HG03521 (cell line): Measurements from ENCODE around the gene NSUN6.
A peak's percentile ranks its signal among the peaks of the same experiment; 100 is the strongest.

ENCODE experiments used
- ATAC-seq: cut with Tn5 transposase; IDR thresholded peaks from one replicate; pipeline ENCODE4 v1.9.1; 2021; ENCODE audit warnings: mild to moderate bottlenecking, moderate library complexity; ENCODE audit not compliant: unreplicated experiment

Gene NSUN6

DNA sequence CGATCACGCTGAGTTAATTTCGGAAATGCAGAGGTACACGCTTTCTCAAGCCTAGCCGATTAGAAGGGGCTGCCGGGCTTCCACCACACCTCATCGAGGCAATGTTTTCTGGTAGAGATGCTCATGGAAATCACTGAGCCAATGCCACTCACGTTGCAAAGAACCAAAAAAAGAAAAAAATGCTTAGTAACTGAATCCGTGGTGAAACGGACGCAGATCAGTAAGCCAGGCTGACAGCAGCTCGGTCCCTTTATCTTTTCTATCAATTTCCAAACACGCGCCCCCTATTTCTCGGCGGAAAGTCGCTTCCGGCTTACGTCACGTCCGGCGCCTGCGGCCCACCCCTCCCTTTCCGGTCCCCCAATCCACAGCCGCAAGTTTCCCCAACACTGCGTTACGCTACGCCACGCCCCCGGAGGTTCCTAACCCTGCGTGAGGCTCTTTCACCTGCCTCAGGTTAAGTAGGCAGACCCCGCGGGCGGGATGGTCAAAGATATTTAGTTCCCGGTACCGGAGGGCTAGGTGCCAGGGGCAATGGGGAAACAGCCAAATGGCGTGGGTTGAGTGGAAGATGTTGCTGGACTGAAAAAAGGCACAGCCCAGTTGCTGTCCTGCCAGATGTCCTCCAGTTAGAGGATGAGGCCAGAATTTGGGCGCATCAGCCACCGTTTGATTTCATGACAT, at the start of gene NSUN6:
Gene NSUN6 (minus strand): TSS at position 264 of the 684 bp plus-strand sequence. CDS start 384 bp downstream, outside the sequence.
- peak; percentile 99 for ATAC-seq

- ATAC-seq = no peak
Observed at GRCh38 chr10:18699849-18700840, 48.8 kb upstream of the NSUN6 start.

GRCh38 chr10:18690541-18690940, 39.2 kb upstream of the NSUN6 start:
- ATAC-seq = no peak

DNA sequence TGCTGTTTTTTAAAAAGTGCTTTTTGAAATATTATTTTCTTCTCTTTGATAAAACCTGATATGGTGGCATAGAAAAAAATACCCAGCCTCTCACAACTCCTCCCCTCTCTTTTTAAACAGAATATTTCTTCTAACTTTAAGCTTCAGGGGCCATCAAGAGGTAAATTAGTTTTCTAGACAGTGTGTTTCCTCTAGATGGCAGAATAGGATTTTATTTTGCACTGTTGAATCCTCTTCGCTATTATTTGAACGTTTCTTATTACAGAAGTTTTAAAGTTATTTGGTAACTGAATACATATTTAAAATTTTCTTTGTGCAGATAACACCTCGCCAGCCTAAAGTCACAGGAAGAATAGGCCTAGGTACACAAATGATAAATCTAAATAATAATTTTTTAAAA, 38.1 kb upstream of the NSUN6 start:
- no peak for ATAC-seq

DNA sequence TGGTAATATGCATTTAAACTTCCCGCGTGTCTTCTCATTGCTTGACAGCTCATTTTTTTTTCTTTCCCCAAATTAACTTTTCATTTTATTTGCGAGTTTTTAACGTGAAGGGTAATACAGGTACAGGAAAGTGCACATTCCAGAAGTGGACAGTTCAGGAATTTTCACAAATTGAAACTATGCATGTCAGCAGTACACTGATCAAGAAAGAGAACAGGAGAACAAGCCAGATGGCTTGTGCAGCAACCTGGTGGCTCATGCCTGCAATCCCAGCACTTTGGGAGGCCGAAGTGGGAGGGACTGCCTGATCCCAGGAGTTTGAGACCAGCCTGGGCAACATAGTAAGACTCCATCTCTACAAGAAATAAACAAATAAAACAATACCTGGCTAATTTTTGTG, 36.3 kb upstream of the NSUN6 start:
- ATAC-seq = no peak

DNA sequence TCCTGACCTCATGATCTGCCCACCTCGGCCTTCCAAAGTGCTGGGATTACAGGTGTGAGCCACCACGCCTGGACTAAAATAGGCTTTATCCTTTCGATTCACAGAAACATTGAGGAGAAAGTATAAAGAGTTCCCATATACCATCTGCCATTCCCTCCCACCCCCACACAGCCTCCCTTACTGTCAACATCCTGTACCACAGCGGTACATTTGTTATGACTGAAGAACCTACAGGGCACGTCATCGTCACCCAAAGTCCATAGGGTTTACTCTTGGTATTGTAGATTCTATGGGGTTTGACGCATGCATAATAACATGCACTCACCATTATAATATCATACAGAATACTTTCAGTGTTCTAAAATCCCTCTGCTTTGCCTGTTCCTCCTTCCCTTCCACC, 35.8 kb upstream of the NSUN6 start:
- no peak for ATAC-seq

DNA sequence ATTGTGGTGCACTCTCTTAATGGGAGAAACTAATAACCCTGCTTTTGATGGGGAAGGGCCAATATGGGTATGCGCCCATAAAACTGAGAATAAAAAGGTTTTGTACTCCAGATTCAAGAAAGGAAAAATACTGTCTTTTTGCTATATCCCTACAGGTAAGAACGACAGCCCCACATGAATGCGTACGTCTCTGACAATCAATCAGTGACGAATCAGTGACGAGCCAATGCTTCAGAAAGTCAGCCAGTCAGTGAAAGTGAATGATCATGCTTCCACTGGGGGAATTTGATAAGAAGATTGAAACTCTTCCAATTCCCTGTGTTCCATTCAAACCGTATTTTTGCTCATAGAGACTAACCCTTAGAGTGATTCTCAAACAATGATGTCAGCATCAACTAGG, 34.2 kb upstream of the NSUN6 start:
- ATAC-seq = no peak

DNA sequence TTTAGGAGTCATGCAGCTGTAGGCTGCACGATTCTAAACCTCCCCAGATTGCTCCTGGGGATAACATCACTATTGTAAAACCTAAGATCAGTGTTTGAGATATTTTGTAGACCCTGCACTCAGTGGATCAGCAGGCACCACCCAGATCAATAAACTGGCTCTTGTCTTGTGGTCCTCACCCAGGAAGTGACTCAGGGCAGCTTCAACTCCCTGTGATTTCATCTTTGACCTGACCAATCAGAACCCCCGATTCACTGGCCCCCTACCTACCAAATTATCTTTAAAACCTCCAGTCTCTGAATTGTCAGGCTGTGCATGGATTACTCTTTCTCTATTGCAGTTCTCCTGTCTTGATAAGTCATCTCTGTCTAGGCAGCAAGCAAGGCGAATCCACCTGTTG, 33.6 kb upstream of the NSUN6 start:
- ATAC-seq = no peak

- no peak for ATAC-seq
Observed at GRCh38 chr10:18684416-18684815, 33.0 kb upstream of the NSUN6 start.

DNA sequence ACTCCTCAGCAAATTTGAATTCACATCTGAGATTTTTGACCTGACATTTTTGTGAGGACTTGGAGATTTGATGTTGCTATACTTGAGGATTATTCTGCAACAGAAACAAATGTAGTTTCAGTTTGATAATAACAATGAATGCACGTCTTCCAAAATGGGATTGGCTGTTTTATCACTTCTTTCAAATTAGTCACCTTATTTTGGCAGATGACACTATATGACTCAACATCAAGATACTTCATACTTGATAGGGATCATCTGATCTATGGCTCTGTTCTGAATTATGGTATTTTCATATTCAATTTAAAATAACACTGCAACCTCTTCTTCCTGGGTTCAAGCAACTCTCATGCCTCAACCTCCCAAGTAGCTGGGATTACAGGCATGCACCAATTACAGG, 32.0 kb upstream of the NSUN6 start:
- ATAC-seq = no peak

- ATAC-seq = no peak
Observed at GRCh38 chr10:18681971-18682411, 30.6 kb upstream of the NSUN6 start.

DNA sequence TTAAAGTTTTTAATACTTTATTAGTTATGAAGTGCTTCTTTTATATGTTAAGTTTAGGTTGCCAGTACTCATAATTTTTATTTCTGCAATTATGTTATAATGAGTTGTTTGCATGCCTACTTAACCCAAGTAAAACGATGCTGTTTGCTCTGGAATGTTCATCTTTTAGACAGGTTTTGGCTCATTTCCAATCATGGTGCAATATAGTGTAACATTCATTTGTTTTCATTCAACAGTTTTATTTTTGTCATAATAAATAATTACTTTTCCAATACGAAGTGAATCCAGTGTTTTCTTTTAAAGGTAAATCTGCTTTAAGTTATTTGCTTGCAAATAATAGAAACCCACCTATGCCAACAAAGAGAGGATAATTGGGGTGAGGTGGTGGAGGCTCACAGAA, 30.0 kb upstream of the NSUN6 start:
- no peak for ATAC-seq

DNA sequence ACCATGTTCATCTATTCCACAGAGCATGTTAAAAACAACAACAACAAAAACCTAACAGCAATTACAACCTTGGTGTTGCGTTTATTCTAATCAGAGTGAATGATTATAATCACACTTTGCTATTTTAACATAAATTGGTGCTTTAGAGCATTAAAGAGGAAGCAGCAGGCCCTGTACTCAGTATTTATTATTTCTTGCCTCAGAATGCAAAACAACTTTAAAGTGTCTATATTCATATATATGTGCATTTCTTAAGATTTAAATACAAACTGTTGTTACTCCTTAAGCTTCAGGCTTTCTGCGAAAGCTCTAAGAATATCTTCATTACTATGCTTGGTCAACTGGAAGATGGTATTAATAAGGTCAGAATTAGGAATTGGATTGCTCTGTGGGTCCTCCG, 29.4 kb upstream of the NSUN6 start:
- no peak for ATAC-seq

DNA sequence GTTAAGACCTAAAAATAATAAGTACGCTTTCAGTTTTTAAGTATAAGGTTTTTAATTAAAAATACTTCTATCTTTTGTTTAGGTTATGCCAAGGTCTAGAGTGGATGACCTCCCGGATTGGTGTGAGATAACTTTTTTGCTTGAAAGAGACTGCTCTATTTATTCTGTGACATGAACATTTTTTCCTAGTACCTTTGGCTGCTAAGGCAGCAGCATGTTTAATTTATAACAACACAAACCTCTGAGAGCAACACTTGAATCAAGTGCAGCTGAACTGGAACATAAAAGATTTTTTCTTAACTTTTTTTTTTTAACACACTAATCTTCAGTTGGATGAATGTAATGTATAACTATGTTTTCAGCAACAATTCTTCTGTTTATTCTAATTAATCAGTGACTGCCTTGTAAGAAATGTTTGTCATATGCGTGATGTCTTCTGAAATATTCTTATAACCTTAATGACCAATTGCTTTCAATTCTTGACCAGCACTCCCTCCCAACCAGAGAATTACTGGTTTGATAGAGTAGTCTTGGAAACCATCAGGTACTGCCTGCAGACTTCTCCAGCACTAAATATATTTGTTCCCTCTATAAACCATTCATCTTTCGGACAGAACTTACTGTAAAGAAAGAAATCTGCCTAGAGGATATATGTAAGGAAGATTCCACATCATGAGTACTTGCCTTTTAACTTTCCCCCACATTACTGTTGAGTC, 23.9 kb upstream of the NSUN6 start:
- ATAC-seq = no peak

DNA sequence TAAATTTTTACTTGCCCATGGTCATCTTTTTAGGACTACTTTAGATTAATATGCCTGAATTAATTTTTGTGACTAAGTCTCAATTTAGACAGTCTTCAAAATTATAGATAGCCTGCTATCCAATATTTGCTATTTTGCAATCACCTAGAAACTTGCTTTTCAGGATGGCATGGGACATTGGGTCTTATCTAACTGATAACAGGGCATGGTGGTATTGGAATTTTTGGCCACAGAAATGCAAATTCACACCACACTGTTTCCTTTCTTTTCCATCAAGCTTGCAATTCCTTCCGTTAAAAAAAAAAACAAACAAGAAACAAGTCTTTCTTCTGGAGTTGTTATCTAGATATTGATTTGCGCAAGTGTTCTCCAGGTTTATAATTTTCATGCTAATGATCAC, 16.6 kb upstream of the NSUN6 start:
- ATAC-seq = no peak

DNA sequence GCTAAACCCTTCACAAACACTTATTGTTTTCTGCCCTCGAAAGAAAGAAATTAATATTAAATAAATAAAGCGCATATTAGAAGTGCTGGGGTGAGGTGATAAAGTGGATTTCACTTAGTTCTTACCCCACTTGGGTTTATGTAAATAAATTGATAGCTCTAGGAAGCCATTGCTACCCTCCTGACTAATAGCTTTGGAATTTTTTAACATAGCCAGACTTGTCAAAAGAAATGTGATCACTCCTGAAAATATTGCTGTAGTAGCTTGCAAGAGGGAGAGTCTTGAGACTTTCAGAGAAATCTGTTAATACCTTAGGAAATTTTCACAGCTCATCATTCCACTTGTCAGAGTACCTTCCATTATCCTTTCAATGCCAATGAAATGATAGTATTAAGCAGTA, 15.4 kb upstream of the NSUN6 start:
- ATAC-seq = no peak

DNA sequence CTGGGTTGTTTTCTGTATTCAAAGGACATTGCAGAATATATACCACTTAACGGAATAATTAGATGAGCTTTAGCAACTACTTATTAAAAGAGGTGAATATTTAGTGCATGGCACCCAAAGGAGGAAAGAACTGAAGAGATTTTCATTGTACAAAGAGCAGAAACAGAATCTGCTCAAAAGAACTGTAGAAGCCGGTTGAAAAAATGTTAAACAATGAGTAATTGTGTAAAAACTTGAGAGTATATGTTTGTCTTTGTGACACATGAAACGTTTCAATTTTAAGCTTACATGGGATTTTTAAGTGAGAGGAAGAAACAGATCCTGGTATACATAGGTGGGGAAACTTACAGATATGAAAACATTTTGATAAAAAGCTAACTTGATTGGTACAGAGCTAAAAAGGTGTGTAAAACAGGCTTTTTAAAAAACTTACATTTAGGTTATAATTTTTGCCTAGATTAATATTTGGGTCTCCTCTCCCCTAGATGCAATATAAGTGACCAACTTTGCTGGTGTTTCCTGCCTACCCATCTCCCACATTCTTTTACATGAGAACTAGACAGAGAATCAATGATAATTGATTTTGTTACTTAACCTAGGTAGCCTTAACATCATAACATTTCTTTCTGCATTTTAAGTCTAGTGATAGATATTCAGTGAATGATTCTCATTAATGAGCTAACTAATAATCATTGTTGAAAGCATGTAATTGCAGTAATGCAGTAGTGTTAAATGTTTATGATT, 14.6 kb upstream of the NSUN6 start:
- ATAC-seq = no peak

DNA sequence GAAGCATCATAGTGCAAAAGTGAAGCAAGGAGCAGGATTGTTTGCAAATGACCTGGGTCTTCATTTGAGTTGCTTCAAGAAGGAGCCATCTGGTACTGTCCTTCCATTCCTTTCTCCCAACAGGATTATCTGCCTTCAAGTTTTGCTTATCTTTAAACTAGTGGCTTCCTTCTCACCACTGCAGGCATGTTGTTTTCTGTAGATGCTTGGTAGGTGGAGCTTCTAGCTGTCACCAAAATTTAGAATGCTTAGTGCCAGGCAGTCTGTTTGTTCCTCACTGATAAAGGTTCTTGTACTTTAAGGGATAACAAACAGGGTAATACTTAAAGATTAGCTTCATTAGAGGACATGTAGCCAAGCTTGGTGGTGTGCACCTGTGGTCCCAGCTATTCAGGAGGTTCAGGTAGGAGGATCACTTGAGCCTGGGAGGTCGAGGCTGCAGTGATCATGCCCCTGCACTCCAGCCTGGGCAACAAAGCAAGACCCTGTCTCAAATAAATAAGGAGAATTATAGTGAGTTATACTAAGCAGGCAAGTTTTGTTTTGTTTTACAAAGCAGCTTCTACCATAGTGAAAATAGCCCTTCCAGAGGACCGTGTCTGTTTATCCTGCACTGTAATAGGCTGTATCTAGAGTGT, 13.6 kb upstream of the NSUN6 start:
- no peak for ATAC-seq

DNA sequence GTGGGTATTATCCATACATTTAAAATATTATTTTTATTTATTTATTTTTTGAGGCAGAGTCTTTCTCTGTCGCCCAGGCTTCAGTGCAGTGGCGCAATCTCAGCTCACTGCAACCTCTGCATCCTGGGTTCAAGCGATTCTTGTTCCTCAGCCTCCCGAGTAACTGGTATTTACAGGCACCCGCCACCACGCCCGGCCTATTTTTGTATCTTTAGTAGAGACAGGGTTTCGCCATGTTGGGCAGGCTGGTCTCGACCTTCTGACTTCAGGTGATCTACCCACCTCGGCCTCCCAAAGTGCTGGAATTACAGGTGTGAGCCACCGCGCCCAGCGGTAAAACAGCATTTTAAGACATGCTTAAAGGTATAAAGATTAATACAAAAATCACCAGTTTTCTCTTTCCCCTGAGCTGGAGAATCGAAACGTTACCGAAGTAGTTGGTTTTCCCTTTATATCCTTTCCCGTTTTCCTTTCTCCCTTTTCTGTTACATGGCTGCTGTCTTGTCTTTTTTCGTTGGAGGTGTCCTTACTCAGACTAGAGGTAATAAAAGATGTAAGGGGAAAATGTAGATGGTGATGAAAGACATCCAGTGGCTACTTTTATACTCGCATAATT, 9.5 kb upstream of the NSUN6 start:
- ATAC-seq = no peak
